ENCODE data around the gene ODAD3.
"Not testable (repeated sequence)": the region's sequence is repeated elsewhere in the genome, so short reads cannot be mapped to it uniquely, and the experiment has no call there.

Gene ODAD3

DNA sequence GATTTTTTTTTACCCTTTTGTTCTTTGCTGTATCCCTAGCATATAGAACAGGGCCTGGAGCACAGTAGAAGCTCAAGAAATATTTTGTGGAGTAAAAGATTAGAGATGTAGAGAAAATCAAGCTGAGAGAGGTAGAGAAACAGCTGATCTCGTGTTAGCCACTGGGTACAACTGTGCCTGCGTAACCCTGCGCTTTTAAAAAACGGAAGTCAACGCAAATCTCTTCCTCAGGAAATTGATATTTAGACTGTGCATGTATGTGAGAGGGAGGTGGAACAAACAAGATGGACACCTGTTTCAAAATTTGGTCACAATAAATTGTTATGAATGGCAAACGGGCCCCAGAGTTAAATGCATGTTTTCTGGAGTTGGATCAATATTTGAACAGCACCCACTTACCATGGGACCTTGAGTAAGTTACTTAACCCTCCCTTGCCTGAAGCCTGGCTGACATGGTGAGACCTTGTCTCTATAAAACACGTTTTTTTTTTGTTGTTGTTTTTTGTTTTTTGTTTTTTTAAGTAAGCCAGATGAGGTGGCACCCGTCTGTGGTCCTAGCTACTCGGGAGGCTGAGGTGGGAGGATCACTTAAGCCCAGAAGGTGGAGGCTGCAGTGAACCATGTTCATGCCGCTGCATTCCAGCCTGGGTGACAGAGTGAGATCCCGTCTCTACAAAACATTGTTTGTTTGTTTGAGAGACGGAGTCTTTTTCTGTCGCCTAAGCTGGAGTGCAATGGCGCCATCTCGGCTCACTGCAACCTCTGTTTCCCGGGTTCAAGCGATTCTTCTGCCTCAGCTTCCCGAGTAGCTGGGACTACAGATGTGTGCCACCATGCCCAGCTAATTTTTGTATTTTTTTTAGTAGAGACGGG is 47.5 kb downstream of the ODAD3 start:
- no peaks in the 10 kb centered on the region for H3K36me3 Mint-ChIP-seq
- peaks cover 3 to 6% of the 10 kb centered on the region in 2 donors for H3K9me3 Mint-ChIP-seq
- H3K27me3 Mint-ChIP-seq = peaks cover 5 to 9% of the 10 kb centered on the region in 2 donors
- ATAC-seq (replicated peaks) (peak; percentile 72 to 73), DNase-seq (no peak)
- no peak overlapping the region for H3K4me3 Mint-ChIP-seq
- peak overlapping the region; percentile 74 for H3K27ac Mint-ChIP-seq
- peaks cover 13 to 25% of the 10 kb centered on the region in 2 donors for H3K4me1 Mint-ChIP-seq

GRCh38 chr19:11384778-11385129 is 50.2 kb downstream of the ODAD3 start:
- Mint-ChIP-seq H3K27ac (peak overlapping the region; percentile 47), H3K4me3 (peak overlapping the region; percentile 4 to 64), H3K4me1 (peaks cover 24 to 47% of the 10 kb centered on the region in 2 donors), H3K36me3 (peaks cover 0 to 4% of the 10 kb centered on the region in 2 donors), H3K27me3 (peaks cover 5 to 9% of the 10 kb centered on the region in 2 donors), H3K9me3 (no peaks in the 10 kb centered on the region)
- ATAC-seq (replicated peaks) = no peak
- DNase-seq = no peak

GRCh38 chr19:11383706-11384048 is 51.2 kb downstream of the ODAD3 start:
- DNase-seq (no peak), ATAC-seq (replicated peaks) (no peak)
- Mint-ChIP-seq H3K4me3 (peak overlapping the region; percentile 76 to 83), H3K27ac (no peak overlapping the region), H3K9me3 (no peaks in the 10 kb centered on the region), H3K27me3 (peaks cover 5 to 9% of the 10 kb centered on the region in 2 donors), H3K4me1 (peaks cover 25 to 49% of the 10 kb centered on the region in 2 donors), H3K36me3 (peaks cover 1 to 5% of the 10 kb centered on the region in 2 donors)

DNA sequence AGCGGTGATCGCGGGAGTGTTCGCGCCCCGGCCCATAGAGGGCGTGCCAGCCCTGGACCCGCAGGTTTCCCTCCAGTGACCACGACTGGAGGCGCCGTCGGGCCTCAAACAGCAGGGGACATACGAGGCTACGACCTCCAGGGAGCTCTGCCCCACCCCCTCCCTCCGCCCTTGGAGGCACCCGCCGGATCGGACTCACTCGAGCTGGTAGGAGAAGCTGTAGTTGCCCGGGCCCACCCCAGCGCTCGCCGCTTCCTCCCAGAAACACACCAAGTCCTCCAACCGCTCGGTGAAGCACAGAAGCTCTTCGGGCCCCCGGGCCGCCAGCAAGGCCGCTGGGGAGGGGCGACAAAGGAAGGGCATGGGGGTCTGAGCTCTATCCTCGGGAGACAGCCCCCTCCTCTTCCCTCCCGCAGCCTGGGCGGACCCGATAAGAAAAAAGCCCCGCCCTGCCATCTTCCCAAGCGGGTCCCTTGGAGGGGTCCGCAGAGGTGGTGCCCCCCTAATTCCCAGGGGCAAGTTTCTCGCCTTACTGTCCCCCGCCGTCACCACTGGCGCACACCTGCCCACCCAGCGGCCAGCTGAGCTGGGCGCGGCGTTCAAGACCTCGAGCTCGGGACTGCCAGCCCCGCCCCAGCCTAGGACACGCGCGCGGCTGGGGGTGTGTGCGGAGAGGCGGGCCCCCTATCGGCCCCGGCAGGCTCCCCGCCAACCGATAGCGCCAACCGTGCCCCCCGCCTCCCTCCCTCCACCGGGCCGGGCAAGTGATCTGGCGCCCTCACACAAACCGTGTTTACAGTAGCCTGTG is 51.8 kb downstream of the ODAD3 start:
- H3K27ac Mint-ChIP-seq = peak overlapping the region; percentile 77
- DNase-seq = peak; percentile 21
- H3K36me3 Mint-ChIP-seq = peaks cover 6% of the 10 kb centered on the region in 2 donors
- no peak for ATAC-seq (replicated peaks)
- peak overlapping the region; percentile 76 to 83 for H3K4me3 Mint-ChIP-seq
- peaks cover 29 to 53% of the 10 kb centered on the region in 2 donors for H3K4me1 Mint-ChIP-seq
- H3K9me3 Mint-ChIP-seq = no peaks in the 10 kb centered on the region
- H3K27me3 Mint-ChIP-seq = peaks cover 5 to 9% of the 10 kb centered on the region in 2 donors

GRCh38 chr19:11380653-11381537 is 54.0 kb downstream of the ODAD3 start:
- Mint-ChIP-seq H3K4me1 (peaks cover 31 to 57% of the 10 kb centered on the region in 2 donors), H3K4me3 (peak overlapping the region; percentile 86 to 95), H3K27me3 (peaks cover 5 to 9% of the 10 kb centered on the region in 2 donors), H3K36me3 (peaks cover 10% of the 10 kb centered on the region in 2 donors), H3K27ac (peak overlapping the region; percentile 95), H3K9me3 (peaks cover 0 to 2% of the 10 kb centered on the region in 2 donors)
- ATAC-seq (replicated peaks) = peak; percentile 88 to 90
- peak; percentile 97 for DNase-seq

DNA sequence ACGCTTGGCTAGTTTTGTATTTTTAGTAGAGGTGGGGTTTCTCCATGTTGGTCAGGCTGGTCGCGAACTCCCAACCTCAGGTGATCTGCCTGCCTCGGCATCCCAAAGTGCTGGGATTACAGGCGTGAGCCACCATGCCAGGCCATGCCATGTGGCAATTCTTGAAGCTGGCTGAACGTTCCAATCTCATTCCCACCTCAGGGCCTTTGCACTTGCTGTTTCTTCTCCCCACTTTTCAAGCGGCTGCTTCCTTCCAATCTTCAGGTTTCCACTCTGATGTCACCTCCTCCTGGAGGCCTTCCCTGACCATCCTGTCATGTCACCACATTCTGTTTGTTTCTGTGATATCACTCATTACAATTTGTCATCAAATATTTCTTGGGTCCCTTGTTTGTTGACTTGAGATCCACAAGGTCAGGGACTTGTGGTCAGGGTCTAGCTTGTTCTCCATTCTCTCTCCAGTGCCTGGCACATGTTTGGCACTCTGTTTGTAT is 55.0 kb downstream of the ODAD3 start:
- peak overlapping the region; percentile 95 for H3K27ac Mint-ChIP-seq
- H3K4me3 Mint-ChIP-seq = peak overlapping the region; percentile 86 to 95
- DNase-seq (no peak), ATAC-seq (replicated peaks) (no peak)
- H3K9me3 Mint-ChIP-seq = peaks cover 0 to 2% of the 10 kb centered on the region in 2 donors
- peaks cover 35 to 57% of the 10 kb centered on the region in 2 donors for H3K4me1 Mint-ChIP-seq
- H3K36me3 Mint-ChIP-seq = peaks cover 10 to 12% of the 10 kb centered on the region in 2 donors
- peaks cover 5 to 9% of the 10 kb centered on the region in 2 donors for H3K27me3 Mint-ChIP-seq

DNA sequence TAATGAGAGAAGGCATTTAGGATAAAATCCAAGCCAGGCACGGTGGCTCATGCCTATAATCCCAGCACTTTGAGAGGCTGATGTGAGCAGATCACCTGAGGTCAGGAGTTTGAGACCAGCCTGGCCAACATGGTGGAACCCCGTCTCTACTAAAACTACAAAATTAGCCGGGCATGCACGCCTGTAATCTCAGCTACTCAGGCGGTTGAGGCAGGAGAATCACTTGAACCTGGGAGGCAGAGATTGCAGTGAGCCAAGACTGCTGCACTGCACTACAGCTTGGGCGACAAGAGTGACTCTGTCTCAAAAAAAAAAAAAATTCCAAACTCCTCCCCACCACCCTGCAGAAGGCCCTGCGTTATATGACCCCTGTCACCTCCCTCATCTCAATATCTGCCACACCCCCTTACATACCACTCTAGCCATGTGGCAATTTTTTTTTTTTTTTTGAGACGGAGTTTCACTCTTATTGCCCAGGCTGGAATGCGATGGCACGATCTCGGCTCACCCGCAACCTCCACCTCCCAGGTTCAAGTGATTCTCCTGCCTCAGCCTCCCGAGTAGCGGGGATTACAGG is 55.6 kb downstream of the ODAD3 start:
- peaks cover 10 to 12% of the 10 kb centered on the region in 2 donors for H3K36me3 Mint-ChIP-seq
- H3K4me1 Mint-ChIP-seq = peaks cover 33 to 57% of the 10 kb centered on the region in 2 donors
- H3K27me3 Mint-ChIP-seq; H3K4me3 Mint-ChIP-seq; H3K9me3 Mint-ChIP-seq; ATAC-seq (replicated peaks); DNase-seq; H3K27ac Mint-ChIP-seq: not testable (repeated sequence)

GRCh38 chr19:11378319-11379189 is 56.4 kb downstream of the ODAD3 start:
- Mint-ChIP-seq H3K36me3 (peaks cover 10 to 12% of the 10 kb centered on the region in 2 donors), H3K9me3 (peaks cover 0 to 2% of the 10 kb centered on the region in 2 donors), H3K27me3 (peaks cover 5 to 9% of the 10 kb centered on the region in 2 donors), H3K4me3 (peak overlapping the region in 1 of 2 donors; percentile 24), H3K4me1 (peaks cover 33 to 56% of the 10 kb centered on the region in 2 donors), H3K27ac (no peak overlapping the region)
- ATAC-seq (replicated peaks) (no peak), DNase-seq (no peak)

DNA sequence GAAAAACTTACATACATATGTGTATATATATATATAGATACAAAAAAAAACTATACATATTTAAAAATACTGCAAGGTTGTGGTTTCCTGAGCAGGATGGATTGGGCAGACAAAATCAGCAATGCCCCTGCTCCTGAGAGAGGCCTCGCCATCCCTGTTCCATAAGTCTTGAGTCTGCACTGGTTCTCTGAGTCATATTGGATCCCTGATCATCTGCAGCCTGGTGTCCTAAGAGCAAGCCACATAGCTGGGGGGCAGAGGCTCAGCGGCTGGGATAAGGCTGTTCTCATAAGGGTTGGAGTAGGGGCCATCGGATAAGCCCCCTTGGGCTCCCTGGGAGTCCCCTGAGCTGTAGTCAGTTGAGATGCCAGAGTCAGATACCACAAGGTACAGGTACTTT is 57.2 kb downstream of the ODAD3 start:
- no peak overlapping the region for H3K4me3 Mint-ChIP-seq
- peaks cover 10 to 12% of the 10 kb centered on the region in 2 donors for H3K36me3 Mint-ChIP-seq
- H3K9me3 Mint-ChIP-seq = peaks cover 0 to 2% of the 10 kb centered on the region in 2 donors
- no peak for DNase-seq
- ATAC-seq (replicated peaks) = no peak
- peaks cover 36 to 48% of the 10 kb centered on the region in 2 donors for H3K4me1 Mint-ChIP-seq
- peaks cover 3% of the 10 kb centered on the region in 2 donors for H3K27me3 Mint-ChIP-seq
- no peak overlapping the region for H3K27ac Mint-ChIP-seq

DNA sequence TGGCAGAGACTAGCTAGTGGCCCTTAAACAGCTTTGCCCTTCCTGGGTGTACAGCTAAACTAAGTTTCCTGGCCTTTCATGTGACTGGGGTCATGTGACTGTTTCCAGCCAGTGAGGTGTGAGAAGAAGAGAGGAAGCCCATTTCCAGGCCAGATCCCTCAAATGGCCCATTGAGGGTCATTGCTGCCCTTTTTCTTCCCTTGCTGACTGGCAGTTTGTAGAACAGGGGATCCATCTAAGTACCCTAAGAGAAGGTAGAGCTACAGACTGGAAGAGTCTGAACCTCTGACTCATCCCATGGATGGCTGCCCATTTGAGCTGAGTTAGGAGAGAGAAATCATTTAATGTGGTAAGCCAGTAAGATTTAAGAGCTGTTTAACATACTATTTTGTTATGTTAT is 57.7 kb downstream of the ODAD3 start:
- ATAC-seq (replicated peaks) = no peak
- H3K36me3 Mint-ChIP-seq = peaks cover 10 to 12% of the 10 kb centered on the region in 2 donors

GRCh38 chr19:11375143-11375948 is 59.6 kb downstream of the ODAD3 start:
- ATAC-seq (replicated peaks) = peak; percentile 54 to 61
- peak; percentile 67 for DNase-seq
- Mint-ChIP-seq H3K27me3 (no peaks in the 10 kb centered on the region), H3K36me3 (peaks cover 14 to 22% of the 10 kb centered on the region in 2 donors), H3K9me3 (peaks cover 0 to 2% of the 10 kb centered on the region in 2 donors), H3K4me1 (peaks cover 26 to 33% of the 10 kb centered on the region in 2 donors), H3K4me3 (no peak overlapping the region), H3K27ac (no peak overlapping the region)

More for the DNA sequence above, 57.7 kb downstream of the ODAD3 start:
- Mint-ChIP-seq H3K4me3 (peak overlapping the region; percentile 45 to 70), H3K4me1 (peaks cover 34 to 45% of the 10 kb centered on the region in 2 donors), H3K27me3 (no peaks in the 10 kb centered on the region), H3K27ac (peak overlapping the region; percentile 33), H3K9me3 (peaks cover 0 to 2% of the 10 kb centered on the region in 2 donors)
- no peak for DNase-seq

Data from stimulated activated naive B cell treated with anti-CD40 and anti-IgM and Interleukin-4, amounts not matched to agents 10 μg/mL and 1 μg/mL and 100 μg/mL, for 72 hours (primary cell).